ENCODE results near the gene SNX24.
"Not testable (repeated sequence)": the region's sequence is repeated elsewhere in the genome, so short reads cannot be mapped to it uniquely, and the experiment has no call there.

SNX24 gene

DNA sequence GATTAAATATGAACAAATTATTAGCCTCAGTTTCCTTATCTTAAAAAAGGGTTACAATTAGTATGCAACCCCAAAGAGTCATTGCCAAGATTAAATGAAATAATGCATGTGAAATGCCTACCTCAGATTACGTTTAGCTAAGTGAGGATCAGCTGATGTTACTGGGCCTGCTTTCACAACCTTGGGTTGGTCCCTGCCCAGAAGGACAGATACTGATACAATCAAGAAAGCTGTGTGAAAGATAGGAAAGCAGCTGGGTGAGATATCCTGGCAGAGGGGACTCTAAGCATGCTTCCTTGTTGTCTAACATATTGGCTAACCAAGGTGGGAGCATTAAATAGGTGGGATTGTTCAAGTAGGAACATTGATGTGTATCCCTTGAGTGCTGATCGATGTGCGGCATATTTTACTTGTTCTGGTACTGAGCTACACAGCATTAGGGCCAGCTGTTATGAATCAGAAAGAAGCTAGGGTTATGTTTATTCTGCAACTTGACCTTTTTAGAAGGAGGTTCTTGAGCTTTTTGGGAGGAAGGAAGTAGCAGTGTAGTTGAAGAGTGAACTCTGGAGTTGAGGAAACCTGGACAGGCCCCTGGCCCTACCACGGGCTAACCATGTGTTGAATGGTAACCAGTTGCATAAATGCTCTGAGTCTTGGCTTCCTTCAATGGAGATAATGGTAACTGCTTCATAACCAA, 28.9 kb downstream of the SNX24 start:
- no peak for DNase-seq

- DNase-seq: no peak
These were observed 32.1 kb downstream of the SNX24 start for GRCh38 chr5:122877518-122877917.

- DNase-seq: no peak
These were observed 33.7 kb downstream of the SNX24 start for GRCh38 chr5:122879076-122879475.

GRCh38 chr5:122880170-122880689, 34.8 kb downstream of the SNX24 start:
- no peak for DNase-seq

GRCh38 chr5:122880749-122881148, 35.3 kb downstream of the SNX24 start:
- DNase-seq: no peak

DNA sequence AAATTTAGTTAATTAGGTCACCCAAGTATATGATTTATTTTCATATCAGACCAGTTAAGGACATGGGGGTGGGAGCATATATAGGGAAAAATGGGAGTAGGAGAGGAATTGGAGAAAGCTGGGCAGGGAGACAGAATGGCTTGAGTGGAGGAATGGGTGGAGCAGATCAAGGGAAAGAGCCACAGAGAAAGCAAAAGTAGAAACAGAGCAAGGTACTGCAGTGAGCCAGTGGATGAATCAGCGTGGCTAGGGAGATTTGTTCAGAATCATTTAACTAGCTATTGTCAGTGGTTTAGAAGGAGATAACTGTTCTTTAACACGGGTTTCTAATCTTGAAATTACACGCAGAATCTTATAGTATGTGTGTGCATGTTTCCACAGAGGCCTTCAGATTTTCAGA, 37.4 kb downstream of the SNX24 start:
- DNase-seq: no peak

GRCh38 chr5:122885045-122885517, 39.7 kb downstream of the SNX24 start:
- DNase-seq: no peak

- no peak for DNase-seq
These were observed 40.5 kb downstream of the SNX24 start for GRCh38 chr5:122885891-122886290.

GRCh38 chr5:122895141-122895540, 49.7 kb downstream of the SNX24 start:
- DNase-seq: no peak

GRCh38 chr5:122896598-122897282, 51.3 kb downstream of the SNX24 start:
- DNase-seq: no peak

- DNase-seq: no peak
These were observed 51.8 kb downstream of the SNX24 start for GRCh38 chr5:122897283-122897602.

GRCh38 chr5:122901346-122901745, 55.9 kb downstream of the SNX24 start:
- no peak for DNase-seq

GRCh38 chr5:122902263-122902662, 56.9 kb downstream of the SNX24 start:
- no peak for DNase-seq

DNA sequence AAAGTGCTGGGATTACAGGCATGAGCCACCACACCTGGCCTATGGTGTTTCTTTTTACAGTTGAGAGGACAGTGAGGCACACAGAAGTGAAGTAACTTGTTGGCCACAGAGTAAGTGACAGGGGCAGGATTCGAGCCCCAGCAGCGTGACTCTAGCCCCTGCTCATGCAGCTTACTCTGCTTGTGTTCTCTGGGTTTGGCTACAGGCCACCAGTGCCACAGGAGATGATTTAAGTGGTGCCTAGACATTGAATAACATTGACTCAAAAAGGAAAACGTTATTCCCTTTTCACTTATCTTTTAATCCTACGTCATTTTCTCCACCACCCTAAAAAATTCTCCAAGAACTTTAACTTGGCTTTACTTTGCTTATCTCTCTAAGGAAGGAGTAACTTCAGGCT, 61.4 kb downstream of the SNX24 start:
- DNase-seq: no peak

DNA sequence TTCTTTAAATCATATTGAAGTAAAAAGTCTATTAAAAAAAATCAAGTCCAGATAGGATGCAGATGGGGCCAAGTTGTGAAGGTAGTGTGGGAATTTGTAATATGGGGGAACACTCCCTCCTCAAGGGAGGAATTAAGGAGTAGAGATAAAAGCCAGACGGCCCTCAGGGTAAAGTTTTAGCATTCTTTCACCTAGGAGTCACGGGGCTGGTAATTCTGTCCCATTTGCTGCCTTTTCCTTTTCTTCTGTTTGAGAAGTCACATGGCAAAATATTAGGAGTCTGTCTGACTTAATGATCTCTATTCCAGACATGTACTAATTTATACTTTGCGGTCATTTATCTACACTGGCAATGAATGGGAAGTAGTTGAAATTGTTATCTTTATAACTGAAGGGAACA, 61.9 kb downstream of the SNX24 start:
- no peak for DNase-seq

GRCh38 chr5:122908108-122908507, 62.7 kb downstream of the SNX24 start:
- no peak for DNase-seq

DNA sequence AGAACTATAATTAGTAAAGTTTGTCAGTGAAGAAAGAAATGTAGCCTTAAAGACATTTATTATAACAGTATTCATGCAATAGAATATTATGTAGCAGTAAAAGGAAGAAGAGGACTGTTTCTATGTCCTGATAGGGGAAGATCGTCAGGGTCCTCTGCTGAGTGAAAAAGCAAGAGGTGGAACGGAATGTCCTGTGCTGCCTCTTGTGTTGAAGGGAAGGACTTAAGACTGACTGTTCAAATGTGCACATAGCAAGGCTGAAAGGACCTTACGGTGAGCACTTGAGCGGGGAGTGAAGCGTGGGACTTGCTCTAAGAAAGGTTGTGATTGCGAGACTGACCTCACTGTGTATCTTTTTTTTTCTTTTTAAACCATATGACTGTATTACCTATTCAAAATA, 63.2 kb downstream of the SNX24 start:
- DNase-seq: no peak

GRCh38 chr5:122909470-122910100, 64.2 kb downstream of the SNX24 start:
- no peak for DNase-seq

- DNase-seq: not testable (repeated sequence)
These were observed 68.0 kb downstream of the SNX24 start for GRCh38 chr5:122913436-122913835.

DNA sequence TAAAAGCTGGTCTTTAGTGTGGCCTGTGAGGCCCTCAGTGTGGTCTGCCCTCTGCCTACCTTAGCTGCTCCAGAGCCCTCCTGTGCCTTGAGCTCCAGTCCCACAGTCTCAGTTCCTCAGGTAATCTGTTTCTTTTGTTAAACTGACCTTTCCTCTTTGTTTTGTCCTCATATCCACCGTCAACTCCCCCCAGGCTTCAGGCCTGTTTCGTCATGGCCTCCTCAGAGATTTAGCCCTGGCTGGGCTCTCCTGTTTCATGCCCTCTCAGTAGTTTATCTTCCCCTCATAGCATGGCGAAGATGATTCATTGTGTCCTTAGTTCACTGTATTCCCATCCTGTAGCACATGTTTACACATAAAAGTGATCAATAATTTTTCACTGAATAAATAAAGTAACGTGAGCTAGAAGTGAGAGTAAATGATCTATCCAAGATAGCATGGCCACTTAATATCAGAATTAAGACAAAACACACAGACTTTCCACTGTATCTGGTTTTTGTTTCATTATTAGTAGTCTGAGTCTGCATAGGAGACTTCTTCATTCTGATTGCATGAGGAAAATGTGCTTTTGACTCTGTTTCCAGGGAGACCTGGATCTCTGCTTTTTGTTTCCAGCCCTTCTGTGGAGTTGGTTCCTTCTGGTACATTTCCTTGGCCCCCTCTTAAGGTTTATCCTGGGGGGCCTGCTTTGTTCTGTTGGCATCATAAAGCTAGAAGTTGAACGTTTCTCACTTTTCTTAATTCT, 70.5 kb downstream of the SNX24 start:
- DNase-seq: no peak

GRCh38 chr5:122916490-122916889, 71.1 kb downstream of the SNX24 start:
- DNase-seq: no peak

GRCh38 chr5:122919969-122920368, 74.6 kb downstream of the SNX24 start:
- DNase-seq: no peak

DNA sequence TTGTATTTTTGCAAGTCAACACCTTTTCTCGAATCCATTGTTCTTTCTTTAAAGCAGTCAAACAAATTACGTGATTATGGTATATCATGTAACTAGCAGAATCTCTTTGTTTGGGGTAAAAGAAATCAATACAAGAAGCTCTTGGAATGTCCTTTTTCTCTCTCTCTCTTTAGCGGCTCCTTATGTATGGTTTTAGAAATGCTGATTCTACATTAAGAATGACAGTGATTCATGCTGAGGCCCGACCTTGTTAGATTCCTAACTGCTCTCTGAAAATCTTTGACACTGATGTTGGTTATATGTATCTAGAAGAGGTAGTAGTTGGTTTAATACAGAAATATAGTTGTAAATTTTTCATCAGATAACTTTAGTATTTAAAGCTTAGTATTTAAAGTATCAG, 76.4 kb downstream of the SNX24 start:
- no peak for DNase-seq

Data from NCI-H1105 (cell line).